Mesenchymal stem cell (in vitro differentiated cells and primary cell): ENCODE results near the gene ZNF511.

Experiments
- DNase-seq: peaks from one replicate; pipeline ENCODE4 v3.0.0-alpha.2; 2013
- H2AFZ ChIP-seq: one replicate; pipeline ENCODE4 v1.6.1; 2013; ENCODE audit warnings: low read depth, mild to moderate bottlenecking, control low read depth, inconsistent platforms, low read length, moderate library complexity
- H2AK5ac ChIP-seq: 2 replicates; pipeline ENCODE4 v1.6.1; 2013; ENCODE audit warnings: low read length, moderate library complexity, mild to moderate bottlenecking, inconsistent platforms; ENCODE audit not compliant: severe bottlenecking
- H2BK120ac ChIP-seq: one replicate; pipeline ENCODE4 v1.6.1; 2013; ENCODE audit warnings: low read depth, mild to moderate bottlenecking, inconsistent platforms, low read length, moderate library complexity
- H2BK12ac ChIP-seq, 2 experiments: one replicate each; pipeline ENCODE4 v1.6.1; 2013; ENCODE audit warnings: inconsistent platforms in 2 of 2, low read length in 2 of 2, mild to moderate bottlenecking in 2 of 2, moderate library complexity in 2 of 2, control low read depth in 1 of 2
- H2BK15ac ChIP-seq: one replicate; pipeline ENCODE4 v1.6.1; 2013; ENCODE audit warnings: mild to moderate bottlenecking, low read depth, inconsistent platforms; ENCODE audit not compliant: poor library complexity, severe bottlenecking
- H2BK5ac ChIP-seq: 2 replicates; pipeline ENCODE4 v1.6.1; 2013; ENCODE audit warnings: low read depth, mild to moderate bottlenecking, low read length, control low read depth, inconsistent platforms; ENCODE audit not compliant: poor library complexity, severe bottlenecking
- H3K14ac ChIP-seq, 2 experiments: one replicate each; pipeline ENCODE4 v1.6.1; 2013; ENCODE audit warnings: inconsistent platforms in 2 of 2, low read length in 2 of 2, control low read depth in 1 of 2, mild to moderate bottlenecking in 1 of 2, moderate library complexity in 1 of 2
- H3K18ac ChIP-seq, 2 experiments: one replicate each; pipeline ENCODE4 v1.6.1; 2013; ENCODE audit warnings: inconsistent platforms in 2 of 2, low read length in 2 of 2, control low read depth in 1 of 2, low read depth in 1 of 2, mild to moderate bottlenecking in 1 of 2
- H3K23ac ChIP-seq, 2 experiments: one replicate each; pipeline ENCODE4 v1.6.1; 2013; ENCODE audit warnings: inconsistent platforms in 2 of 2, low read length in 2 of 2, mild to moderate bottlenecking in 2 of 2, moderate library complexity in 2 of 2, control low read depth in 1 of 2
- H3K27ac ChIP-seq: 2 replicates; pipeline ENCODE4 v1.5.1; 2013; ENCODE audit warnings: mild to moderate bottlenecking, moderate library complexity, low read length, control low read depth, inconsistent platforms; ENCODE audit not compliant: poor library complexity, severe bottlenecking
- H3K27me3 ChIP-seq, 2 experiments: 2 replicates each; pipeline versions ENCODE4 v1.6.1 to v1.7.0; 2013; ENCODE audit warnings: low read length in 2 of 2, mild to moderate bottlenecking in 2 of 2, moderate library complexity in 2 of 2, control low read depth in 1 of 2, inconsistent platforms in 1 of 2; ENCODE audit not compliant: control insufficient read depth in 1 of 2, insufficient read depth in 1 of 2
- H3K36me3 ChIP-seq, 2 experiments: 2 replicates each; pipeline versions ENCODE4 v1.6.1 to v1.7.0; 2013; ENCODE audit warnings: low read length in 2 of 2, control low read depth in 1 of 2, inconsistent platforms in 1 of 2, low read depth in 1 of 2, mild to moderate bottlenecking in 1 of 2; ENCODE audit not compliant: insufficient read depth in 2 of 2, control insufficient read depth in 1 of 2
- H3K4ac ChIP-seq, 2 experiments: one replicate each; pipeline ENCODE4 v1.6.1; 2013; ENCODE audit warnings: inconsistent platforms in 2 of 2, low read length in 2 of 2, mild to moderate bottlenecking in 2 of 2, moderate library complexity in 2 of 2, control low read depth in 1 of 2, low read depth in 1 of 2
- H3K4me1 ChIP-seq: 2 replicates; pipeline ENCODE4 v1.6.1; 2013; ENCODE audit warnings: low read depth, low read length, control low read depth; ENCODE audit not compliant: control insufficient read depth, insufficient read depth
- H3K4me2 ChIP-seq: 2 replicates; pipeline ENCODE4 v1.6.1; 2013; ENCODE audit warnings: low read length, mild to moderate bottlenecking, inconsistent platforms; ENCODE audit not compliant: poor library complexity, severe bottlenecking
- H3K4me3 ChIP-seq, 2 experiments: 2 replicates each; pipeline versions ENCODE4 v1.5.1 to v1.7.0; 2013; ENCODE audit warnings: low read length in 2 of 2, mild to moderate bottlenecking in 2 of 2, control low read depth in 1 of 2, low read depth in 1 of 2; ENCODE audit not compliant: insufficient read depth in 1 of 2
- H3K79me1 ChIP-seq: replicated peaks from 2 replicates; pipeline ENCODE4 v1.6.1; 2013; ENCODE audit warnings: mild to moderate bottlenecking, control low read depth, low read length, inconsistent platforms; ENCODE audit not compliant: poor library complexity, severe bottlenecking
- H3K9ac ChIP-seq: 2 replicates; pipeline ENCODE4 v1.7.0; 2013; ENCODE audit warnings: mild to moderate bottlenecking, low read length, moderate library complexity
- H3K9me3 ChIP-seq: 2 replicates; pipeline ENCODE4 v1.7.0; 2013; ENCODE audit warnings: mild to moderate bottlenecking, low read length; ENCODE audit not compliant: control insufficient read depth
- H4K8ac ChIP-seq: one replicate; pipeline ENCODE4 v1.6.1; 2013; ENCODE audit warnings: inconsistent platforms, mild to moderate bottlenecking, low read length, moderate library complexity
- H4K91ac ChIP-seq: one replicate; pipeline ENCODE4 v1.6.1; 2013; ENCODE audit warnings: mild to moderate bottlenecking, low read length, inconsistent platforms
- WGBS: methylation state at CpG from one replicate; pipeline ENCODE4 v1.1.7; 2013; ENCODE audit warnings: mixed read lengths; 5-methylcytosine and 5-hydroxymethylcytosine counted together

ZNF511 gene

DNA sequence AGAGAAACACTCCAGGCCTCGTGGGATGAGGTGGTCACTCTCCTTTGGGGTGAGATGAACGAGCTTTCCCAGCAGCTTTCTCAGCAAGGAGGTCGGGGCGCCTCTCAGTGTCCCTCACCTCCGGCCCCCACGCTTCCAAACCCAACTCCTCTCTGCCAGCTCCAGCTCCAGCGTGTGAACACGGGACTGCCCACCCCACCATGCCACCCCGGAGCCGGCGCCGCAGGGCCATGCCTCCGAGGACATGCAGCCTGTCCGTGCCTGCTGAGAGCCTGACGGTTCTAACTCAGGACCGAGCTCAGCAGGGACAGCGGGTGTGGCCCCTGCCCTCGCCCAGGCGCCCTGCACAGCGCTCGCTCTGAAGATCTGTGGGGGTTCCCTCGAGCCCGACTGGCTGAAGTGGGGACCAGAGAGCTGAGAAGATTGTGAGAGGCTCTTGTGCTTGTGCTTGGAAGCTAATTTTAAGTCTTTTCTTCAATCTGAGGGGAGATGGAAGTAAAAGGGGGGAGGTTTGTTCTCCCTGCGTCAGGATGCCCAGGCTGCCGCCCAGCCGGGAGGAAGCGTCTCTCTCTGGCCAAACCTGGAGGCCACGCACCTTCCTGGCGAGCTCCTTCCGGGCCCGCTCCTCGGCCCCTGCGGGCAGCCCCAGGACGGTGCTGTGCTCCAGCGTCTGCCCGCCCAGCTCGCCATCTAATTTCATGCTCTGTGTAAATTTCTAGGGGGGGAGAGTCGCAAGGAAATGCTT lies 26.9 kb upstream of the ZNF511 start:
- no peak overlapping the region for H2BK5ac ChIP-seq
- peaks cover 0 to 4% of the 10 kb centered on the region in 2 experiments for H3K27me3 ChIP-seq
- no peak overlapping the region for H3K27ac ChIP-seq
- no peak overlapping the region for H2BK12ac ChIP-seq
- no peak overlapping the region for H3K9ac ChIP-seq
- H3K4me1 ChIP-seq = peaks cover 38% of the 10 kb centered on the region
- peaks cover 22% of the 10 kb centered on the region for H3K79me1 ChIP-seq
- no peak overlapping the region for H3K14ac ChIP-seq
- no peak overlapping the region for H3K4ac ChIP-seq
- no peak overlapping the region for H3K23ac ChIP-seq
- H2AFZ ChIP-seq = no peak overlapping the region
- no peaks in the 10 kb centered on the region for H3K9me3 ChIP-seq
- H4K8ac ChIP-seq = no peak overlapping the region
- no peak overlapping the region for H2BK120ac ChIP-seq
- no peak for DNase-seq
- H3K36me3 ChIP-seq = peaks cover 77 to 82% of the 10 kb centered on the region in 2 experiments
- no peak overlapping the region for H3K18ac ChIP-seq
- H2BK15ac ChIP-seq = no peak overlapping the region
- H2AK5ac ChIP-seq = no peak overlapping the region
- WGBS = 95% methylated on average over 38 of the region's 38 CpGs
- no peak overlapping the region for H3K4me2 ChIP-seq
- no peak overlapping the region for H3K4me3 ChIP-seq
- H4K91ac ChIP-seq = peak overlapping the region; percentile 40

DNA sequence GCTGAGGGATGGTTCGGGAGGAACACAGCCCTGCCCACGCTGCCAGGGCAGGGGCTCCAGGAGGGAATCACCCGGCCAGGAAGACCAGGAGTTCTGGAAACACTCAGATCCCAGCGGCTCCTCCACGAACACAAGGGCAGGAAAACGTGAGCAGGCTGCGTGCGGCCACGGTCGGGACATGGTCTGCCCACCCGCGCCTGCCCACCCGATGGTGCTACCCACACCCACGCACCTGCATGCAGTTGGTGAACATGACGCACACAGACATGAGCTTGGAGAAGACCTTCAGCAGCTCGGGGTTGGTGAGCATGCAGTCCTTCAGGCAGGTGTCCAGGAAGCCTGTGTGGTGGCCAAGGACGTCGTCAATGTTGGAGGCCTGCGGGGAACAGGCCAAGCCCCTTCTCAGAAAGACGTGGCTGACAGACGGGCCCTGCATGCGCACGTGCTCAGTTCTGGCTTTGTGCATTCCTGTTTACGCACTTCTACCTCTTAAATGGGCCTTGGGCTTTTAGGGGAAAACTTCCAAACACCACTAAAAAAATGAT lies 25.8 kb upstream of the ZNF511 start:
- no peak for DNase-seq
- Histone ChIP-seq H2BK120ac (no peak overlapping the region), H3K9ac (no peak overlapping the region), H4K8ac (no peak overlapping the region), H3K9me3 (no peaks in the 10 kb centered on the region), H3K18ac (no peak overlapping the region), H3K4me2 (no peak overlapping the region), H2BK15ac (no peak overlapping the region), H2AK5ac (no peak overlapping the region), H3K23ac (no peak overlapping the region), H3K4me1 (peaks cover 26% of the 10 kb centered on the region), H2BK12ac (no peak overlapping the region), H2AFZ (no peak overlapping the region), H3K4me3 (no peak overlapping the region), H3K79me1 (peaks cover 20% of the 10 kb centered on the region), H3K4ac (no peak overlapping the region), H3K27me3 (no peaks in the 10 kb centered on the region), H3K14ac (no peak overlapping the region), H4K91ac (no peak overlapping the region), H3K27ac (no peak overlapping the region), H2BK5ac (no peak overlapping the region), H3K36me3 (peaks cover 77 to 89% of the 10 kb centered on the region in 2 experiments)
- 96% methylated on average over 24 of the region's 24 CpGs for WGBS

GRCh38 chr10:133283931-133284330 lies 24.8 kb upstream of the ZNF511 start:
- no peak overlapping the region for H2AFZ ChIP-seq
- no peak overlapping the region for H2BK12ac ChIP-seq
- H3K23ac ChIP-seq = no peak overlapping the region
- no peak overlapping the region for H3K4me3 ChIP-seq
- H2BK15ac ChIP-seq = no peak overlapping the region
- no peaks in the 10 kb centered on the region for H3K9me3 ChIP-seq
- H3K79me1 ChIP-seq = peaks cover 24% of the 10 kb centered on the region
- H2BK120ac ChIP-seq = no peak overlapping the region
- no peak overlapping the region for H3K9ac ChIP-seq
- no peak for DNase-seq
- peaks cover 16% of the 10 kb centered on the region for H3K4me1 ChIP-seq
- no peak overlapping the region for H2BK5ac ChIP-seq
- no peak overlapping the region for H2AK5ac ChIP-seq
- H3K4ac ChIP-seq = no peak overlapping the region
- no peak overlapping the region for H3K4me2 ChIP-seq
- no peak overlapping the region for H3K27ac ChIP-seq
- peak overlapping the region; percentile 37 for H4K91ac ChIP-seq
- no peak overlapping the region for H3K14ac ChIP-seq
- H3K36me3 ChIP-seq = peaks cover 86 to 92% of the 10 kb centered on the region in 2 experiments
- WGBS = 97% methylated on average over 24 of the region's 24 CpGs
- no peaks in the 10 kb centered on the region for H3K27me3 ChIP-seq
- no peak overlapping the region for H3K18ac ChIP-seq
- H4K8ac ChIP-seq = no peak overlapping the region

GRCh38 chr10:133285217-133285616 lies 23.5 kb upstream of the ZNF511 start:
- no peaks in the 10 kb centered on the region for H3K9me3 ChIP-seq
- peaks cover 90 to 91% of the 10 kb centered on the region in 2 experiments for H3K36me3 ChIP-seq
- H3K18ac ChIP-seq = no peak overlapping the region
- peaks cover 7% of the 10 kb centered on the region for H3K4me1 ChIP-seq
- H4K91ac ChIP-seq = no peak overlapping the region
- H4K8ac ChIP-seq = no peak overlapping the region
- peaks cover 34% of the 10 kb centered on the region for H3K79me1 ChIP-seq
- H3K27ac ChIP-seq = no peak overlapping the region
- no peak overlapping the region for H3K9ac ChIP-seq
- H3K27me3 ChIP-seq = no peaks in the 10 kb centered on the region
- H2BK12ac ChIP-seq = no peak overlapping the region
- no peak overlapping the region for H3K4me3 ChIP-seq
- DNase-seq = no peak
- H3K23ac ChIP-seq = no peak overlapping the region
- no peak overlapping the region for H3K4me2 ChIP-seq
- 95% methylated on average over 36 of the region's 36 CpGs for WGBS
- H2BK120ac ChIP-seq = no peak overlapping the region
- no peak overlapping the region for H2AK5ac ChIP-seq
- H3K4ac ChIP-seq = no peak overlapping the region
- H2AFZ ChIP-seq = no peak overlapping the region
- H2BK15ac ChIP-seq = no peak overlapping the region
- H2BK5ac ChIP-seq = no peak overlapping the region
- no peak overlapping the region for H3K14ac ChIP-seq
